ENCODE data around the gene BLID.

- no peak for TF ChIP-seq CTCF (IDR thresholded peaks at IDR 0.05; ENCODE audit: poor library complexity, severe bottlenecking)
- no peak for TF ChIP-seq REST (IDR thresholded peaks at IDR 0.05; ENCODE audit: borderline replicate concordance)
- TF ChIP-seq SMC3 (conservative IDR thresholded peaks at IDR 0.05; ENCODE audit: poor library complexity), result no peak
- TF ChIP-seq EP300 (conservative IDR thresholded peaks at IDR 0.05; ENCODE audit: poor library complexity, severe bottlenecking), result no peak
- no peak for TF ChIP-seq TAF1 (IDR thresholded peaks at IDR 0.05; ENCODE audit: low read depth)
- TF ChIP-seq MXI1 (conservative IDR thresholded peaks at IDR 0.05; ENCODE audit: poor library complexity, severe bottlenecking), result no peak
Measured at GRCh38 chr11:122138744-122139594, 23.0 kb upstream of the BLID start.

Measured in neural cell (in vitro differentiated cells).